Measurements from ENCODE around the gene MED12. TPM values are rescaled to one million over a fixed set of nuclear protein-coding genes. Genes with fewer than 3 reads are reported as not detected.
A peak's percentile ranks its signal among the peaks of the same experiment; 100 is the strongest.

The MED12 gene
- total RNA-seq, 1 donor from 2014 or later: 33.8 TPM

- Histone ChIP-seq H3K4me2 (ENCODE audit: low read length) (peak within 1 kb of the TSS; percentile 99), H3K9me3 (ENCODE audit: insufficient read depth, low read depth, low read length) (no peaks in the 10 kb centered on the region), H3K4me1 (ENCODE audit: insufficient read depth, low read length) (peaks cover 3% of the 10 kb centered on the region), H4K20me1 (ENCODE audit: insufficient read depth, low read length) (no peaks in the 10 kb centered on the region), H3K9ac (ENCODE audit: low read length) (peak within 1 kb of the TSS; percentile 78), H3K36me3 (ENCODE audit: insufficient read depth, low read length) (no peaks in the 10 kb centered on the region), H3K4me3 (ENCODE audit: insufficient read depth, low read depth, low read length) (peak within 1 kb of the TSS; percentile 81), H3K79me2 (ENCODE audit: insufficient read depth, low read length) (no peaks in the 10 kb centered on the region), H2AFZ (ENCODE audit: low read depth, low read length) (peak within 1 kb of the TSS; percentile 83), H3K27me3 (ENCODE audit: insufficient read depth, low read length) (no peaks in the 10 kb centered on the region), H3K27ac (ENCODE audit: low read depth, low read length) (no peak within 1 kb of the TSS)
- H3K36me3 Mint-ChIP-seq (ENCODE audit: low read depth, unreplicated experiment): no peaks in the 10 kb centered on the region
- H3K9me3 Mint-ChIP-seq (ENCODE audit: unreplicated experiment): no peaks in the 10 kb centered on the region
- H3K27ac Mint-ChIP-seq (ENCODE audit: unreplicated experiment): peak within 1 kb of the TSS; percentile 88
- DNase-seq (ENCODE audit: low read depth) (peak; percentile 64), FAIRE-seq (peak; percentile 9)
- peaks cover 2% of the 10 kb centered on the region for H3K27me3 Mint-ChIP-seq (ENCODE audit: low read depth, unreplicated experiment)
- TF ChIP-seq EZH2 (IDR thresholded peaks at IDR 0.05; ENCODE audit: insufficient read depth, low read length) (no peak), CTCF (IDR thresholded peaks at IDR 0.05; ENCODE audit: insufficient read depth, low read depth, low read length) (no peak)
- H3K4me3 Mint-ChIP-seq (ENCODE audit: unreplicated experiment): peak within 1 kb of the TSS; percentile 87
- H3K4me1 Mint-ChIP-seq (ENCODE audit: low read depth, unreplicated experiment): peaks cover 7% of the 10 kb centered on the region
These were observed 22.8 kb upstream of the MED12 start, which contains the start of gene FOXO4 for GRCh38 chrX:71095555-71095980. Gene FOXO4 (plus strand): TSS chrX:71095851. CDS start chrX:71096529, 678 bp downstream.

GRCh38 chrX:71095981-71096759, 22.2 kb upstream of the MED12 start:
- no peak overlapping the region for H3K27ac Mint-ChIP-seq (ENCODE audit: unreplicated experiment)
- no peaks in the 10 kb centered on the region for H3K9me3 ChIP-seq (ENCODE audit: insufficient read depth, low read depth, low read length)
- H3K27me3 ChIP-seq (ENCODE audit: insufficient read depth, low read length): no peaks in the 10 kb centered on the region
- peak overlapping the region; percentile 78 for H3K9ac ChIP-seq (ENCODE audit: low read length)
- peak overlapping the region; percentile 87 for H3K4me3 Mint-ChIP-seq (ENCODE audit: unreplicated experiment)
- H3K27me3 Mint-ChIP-seq (ENCODE audit: low read depth, unreplicated experiment): peaks cover 3% of the 10 kb centered on the region
- no peaks in the 10 kb centered on the region for H3K79me2 ChIP-seq (ENCODE audit: insufficient read depth, low read length)
- DNase-seq (ENCODE audit: low read depth) (peak; percentile 15), FAIRE-seq (no peak)
- H4K20me1 ChIP-seq (ENCODE audit: insufficient read depth, low read length): no peaks in the 10 kb centered on the region
- peak overlapping the region; percentile 99 for H3K4me2 ChIP-seq (ENCODE audit: low read length)
- peak overlapping the region; percentile 81 for H3K4me3 ChIP-seq (ENCODE audit: insufficient read depth, low read depth, low read length)
- TF ChIP-seq EZH2 (IDR thresholded peaks at IDR 0.05; ENCODE audit: insufficient read depth, low read length) (no peak), CTCF (IDR thresholded peaks at IDR 0.05; ENCODE audit: insufficient read depth, low read depth, low read length) (no peak)
- H3K4me1 ChIP-seq (ENCODE audit: insufficient read depth, low read length): peaks cover 3% of the 10 kb centered on the region
- peak overlapping the region; percentile 83 for H2AFZ ChIP-seq (ENCODE audit: low read depth, low read length)
- H3K9me3 Mint-ChIP-seq (ENCODE audit: unreplicated experiment): no peaks in the 10 kb centered on the region
- no peak overlapping the region for H3K27ac ChIP-seq (ENCODE audit: low read depth, low read length)
- H3K4me1 Mint-ChIP-seq (ENCODE audit: low read depth, unreplicated experiment): peaks cover 7% of the 10 kb centered on the region
- H3K36me3 ChIP-seq (ENCODE audit: insufficient read depth, low read length): no peaks in the 10 kb centered on the region
- no peaks in the 10 kb centered on the region for H3K36me3 Mint-ChIP-seq (ENCODE audit: low read depth, unreplicated experiment)

- H3K9me3 Mint-ChIP-seq (ENCODE audit: unreplicated experiment): no peaks in the 10 kb centered on the region
- Histone ChIP-seq H3K79me2 (ENCODE audit: insufficient read depth, low read length) (no peaks in the 10 kb centered on the region), H3K9me3 (ENCODE audit: insufficient read depth, low read depth, low read length) (no peaks in the 10 kb centered on the region), H3K4me3 (ENCODE audit: insufficient read depth, low read depth, low read length) (peak overlapping the region; percentile 81), H2AFZ (ENCODE audit: low read depth, low read length) (peak overlapping the region; percentile 83), H3K27ac (ENCODE audit: low read depth, low read length) (no peak overlapping the region), H4K20me1 (ENCODE audit: insufficient read depth, low read length) (no peaks in the 10 kb centered on the region), H3K4me1 (ENCODE audit: insufficient read depth, low read length) (peaks cover 3% of the 10 kb centered on the region), H3K9ac (ENCODE audit: low read length) (peak overlapping the region; percentile 78), H3K36me3 (ENCODE audit: insufficient read depth, low read length) (no peaks in the 10 kb centered on the region), H3K4me2 (ENCODE audit: low read length) (peak overlapping the region; percentile 99), H3K27me3 (ENCODE audit: insufficient read depth, low read length) (no peaks in the 10 kb centered on the region)
- H3K36me3 Mint-ChIP-seq (ENCODE audit: low read depth, unreplicated experiment): no peaks in the 10 kb centered on the region
- FAIRE-seq (no peak), DNase-seq (ENCODE audit: low read depth) (no peak)
- no peak for TF ChIP-seq EZH2 (IDR thresholded peaks at IDR 0.05; ENCODE audit: insufficient read depth, low read length)
- no peak for TF ChIP-seq CTCF (IDR thresholded peaks at IDR 0.05; ENCODE audit: insufficient read depth, low read depth, low read length)
- no peak overlapping the region for H3K27ac Mint-ChIP-seq (ENCODE audit: unreplicated experiment)
- peaks cover 7% of the 10 kb centered on the region for H3K4me1 Mint-ChIP-seq (ENCODE audit: low read depth, unreplicated experiment)
- H3K4me3 Mint-ChIP-seq (ENCODE audit: unreplicated experiment): peak overlapping the region; percentile 87
- peaks cover 3% of the 10 kb centered on the region for H3K27me3 Mint-ChIP-seq (ENCODE audit: low read depth, unreplicated experiment)
These were observed 21.7 kb upstream of the MED12 start for GRCh38 chrX:71096760-71097032.

Data from astrocyte (in vitro differentiated cells and primary cell).